Measurements from ENCODE around the gene ATP4A.

The ATP4A gene

GRCh38 chr19:35565016-35565856, 1.8 kb upstream of the ATP4A start:
- no peak for DNase-seq

DNA sequence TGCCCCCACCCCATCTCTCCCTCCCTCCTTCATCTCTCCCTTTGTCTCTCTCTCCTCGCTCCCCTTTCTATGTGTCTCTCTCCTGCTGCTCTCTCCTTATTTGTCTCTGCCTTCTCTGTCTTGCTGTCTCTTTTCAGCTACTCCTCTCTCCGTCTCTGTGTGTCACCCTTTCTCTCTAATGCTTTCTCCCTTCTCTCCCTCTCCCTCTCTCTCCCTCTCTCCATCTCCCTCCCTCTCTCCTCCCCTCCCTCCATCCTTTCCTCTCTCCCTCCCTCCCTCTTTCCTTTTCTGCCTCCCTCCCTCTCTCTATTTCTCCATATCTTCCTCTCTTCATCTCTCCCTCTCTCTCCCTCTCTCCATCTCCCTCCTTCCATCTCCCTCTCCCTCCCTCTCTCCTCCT, 682 bp downstream of the ATP4A start:
- no peak for DNase-seq

GRCh38 chr19:35562336-35562735, 1.1 kb downstream of the ATP4A start:
- DNase-seq, result no peak

- no peak for DNase-seq
Measured at GRCh38 chr19:35561436-35561835, 2.0 kb downstream of the ATP4A start.

DNA sequence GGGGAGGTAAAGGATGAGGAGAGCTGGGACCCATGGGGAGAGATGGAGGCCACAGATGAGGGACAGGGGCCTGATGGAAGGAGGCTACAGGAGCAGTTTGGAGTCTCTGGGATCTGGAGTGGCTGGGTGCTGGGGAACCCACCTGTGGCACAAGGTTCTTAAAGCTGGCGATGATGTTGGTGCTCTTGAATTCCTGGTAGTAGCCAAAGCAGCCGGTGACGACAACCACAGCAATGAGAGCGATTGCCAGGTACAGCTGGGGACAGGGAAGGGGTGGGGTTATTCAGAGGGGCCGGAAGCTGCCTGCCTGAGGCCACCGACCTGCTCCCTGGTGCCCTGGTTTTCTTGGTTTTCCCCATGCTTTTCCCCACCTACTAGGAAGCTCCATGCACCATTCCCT, 2.8 kb downstream of the ATP4A start:
- no peak for DNase-seq

- DNase-seq, result no peak
Measured at GRCh38 chr19:35560271-35560670, 3.2 kb downstream of the ATP4A start.

DNA sequence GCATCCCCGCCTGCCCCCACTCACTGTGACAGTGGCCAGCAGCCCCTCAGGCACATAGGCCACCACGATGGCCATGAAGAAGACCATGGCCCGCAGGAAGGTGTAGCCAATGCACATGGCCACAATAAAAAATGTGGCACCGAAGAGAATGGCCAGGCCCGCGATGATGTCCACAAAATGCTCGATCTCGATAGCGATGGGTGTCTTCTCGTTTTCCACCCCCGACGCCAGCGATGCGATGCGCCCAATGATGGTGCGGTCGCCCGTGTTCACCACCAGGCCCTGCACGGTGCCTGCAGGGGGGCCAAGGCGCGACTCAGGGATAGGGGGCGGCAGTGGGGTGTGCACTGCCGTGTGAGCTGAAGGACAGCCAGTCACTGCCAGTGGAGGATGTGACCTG, 3.7 kb downstream of the ATP4A start:
- DNase-seq, result no peak

DNA sequence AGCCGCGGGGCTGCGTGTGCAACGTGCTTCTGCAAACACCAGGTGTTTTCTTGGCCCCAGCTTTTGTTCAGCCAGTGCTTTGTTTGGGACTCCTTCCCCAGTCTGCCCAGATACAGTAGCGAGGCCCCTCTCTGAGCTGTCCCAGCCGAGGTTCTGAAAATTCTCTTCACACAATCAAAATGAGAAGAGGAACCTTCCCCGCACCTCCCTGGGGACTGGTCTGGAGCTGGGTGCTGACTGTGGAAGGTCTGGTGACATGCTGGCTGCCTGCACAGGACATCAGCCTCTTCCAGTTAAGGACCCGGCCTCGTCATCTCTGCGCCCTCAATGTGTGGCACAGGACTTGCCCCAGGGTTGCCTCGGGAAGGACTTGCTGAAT, 4.2 kb downstream of the ATP4A start:
- DNase-seq, result no peak

GRCh38 chr19:35558400-35559280, 4.8 kb downstream of the ATP4A start:
- DNase-seq, result no peak

- DNase-seq, result no peak
Measured at GRCh38 chr19:35557539-35558399, 5.7 kb downstream of the ATP4A start.

- DNase-seq, result no peak
Measured at GRCh38 chr19:35556846-35557538, 6.5 kb downstream of the ATP4A start.

- no peak for DNase-seq
Measured at GRCh38 chr19:35556025-35556590, 7.3 kb downstream of the ATP4A start.

- peak; percentile 27 for DNase-seq
Measured at GRCh38 chr19:35555301-35556005, 8.0 kb downstream of the ATP4A start.

- DNase-seq, result no peak
Measured at GRCh38 chr19:35554076-35554475, 9.4 kb downstream of the ATP4A start.

DNA sequence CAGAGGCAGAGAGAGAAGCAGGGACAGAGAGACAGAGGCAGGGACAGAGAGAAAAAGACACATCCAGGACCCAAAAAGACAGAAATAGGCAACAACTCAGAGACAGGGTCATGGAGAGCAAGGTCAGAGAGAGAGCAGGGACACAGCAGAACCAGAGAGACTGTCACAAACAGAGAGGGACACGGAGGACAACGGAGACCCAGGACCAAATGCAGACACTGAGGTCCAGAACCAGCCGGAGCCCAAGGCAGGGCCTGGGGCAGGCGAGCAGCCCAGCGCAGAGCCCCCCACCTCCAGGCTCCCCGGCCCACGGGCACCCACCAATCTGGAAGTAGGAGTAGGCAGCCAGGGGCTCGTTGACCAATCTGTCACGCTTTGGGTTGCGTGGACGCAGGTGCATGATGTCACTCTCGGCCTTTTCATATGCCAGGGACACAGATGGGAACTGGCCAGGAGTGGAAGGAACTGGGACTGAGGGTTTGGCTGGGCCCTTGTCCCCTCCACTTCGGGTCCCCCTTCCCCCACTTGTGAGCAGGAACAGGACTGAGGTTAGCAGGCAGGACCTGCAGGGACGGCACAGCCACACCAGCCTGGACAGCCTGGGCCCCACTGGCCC, 10.0 kb downstream of the ATP4A start:
- DNase-seq, result no peak

GRCh38 chr19:35552534-35553384, 10.7 kb downstream of the ATP4A start:
- no peak for DNase-seq

DNA sequence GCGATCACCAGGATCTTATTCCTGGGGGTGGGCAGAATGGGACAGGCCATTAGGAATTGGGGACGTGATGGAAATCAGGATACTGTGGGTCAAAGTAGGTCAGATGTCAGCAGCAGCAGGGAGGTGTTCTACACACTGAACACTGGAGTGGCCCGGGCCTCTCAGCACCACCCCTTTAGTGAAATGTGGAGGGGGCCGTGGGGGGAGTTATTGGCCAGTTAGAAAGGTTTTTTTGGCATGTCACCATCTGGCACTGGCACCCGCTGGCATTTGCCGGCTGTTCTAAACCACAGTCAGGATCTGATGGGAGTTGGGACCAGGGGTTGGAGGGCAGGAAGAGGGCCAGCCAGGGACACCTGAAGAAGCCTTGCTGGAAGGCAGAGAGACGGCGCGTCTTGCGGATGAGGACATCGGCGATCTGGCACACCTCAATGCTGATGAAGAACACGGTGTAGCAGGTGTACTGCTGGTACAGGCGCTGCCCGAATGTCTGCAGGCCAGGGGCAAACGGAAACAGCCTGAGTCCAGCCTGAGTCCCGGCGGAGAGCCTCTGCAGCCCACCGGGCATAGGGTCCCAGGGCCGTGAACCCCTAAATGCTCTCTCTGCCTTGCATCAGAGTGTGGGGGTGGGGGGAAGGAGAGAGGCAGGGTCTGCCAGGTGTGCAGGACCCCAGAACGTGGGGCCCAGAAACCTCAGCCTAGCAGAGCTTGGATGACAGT, 12.2 kb downstream of the ATP4A start:
- DNase-seq, result no peak

DNA sequence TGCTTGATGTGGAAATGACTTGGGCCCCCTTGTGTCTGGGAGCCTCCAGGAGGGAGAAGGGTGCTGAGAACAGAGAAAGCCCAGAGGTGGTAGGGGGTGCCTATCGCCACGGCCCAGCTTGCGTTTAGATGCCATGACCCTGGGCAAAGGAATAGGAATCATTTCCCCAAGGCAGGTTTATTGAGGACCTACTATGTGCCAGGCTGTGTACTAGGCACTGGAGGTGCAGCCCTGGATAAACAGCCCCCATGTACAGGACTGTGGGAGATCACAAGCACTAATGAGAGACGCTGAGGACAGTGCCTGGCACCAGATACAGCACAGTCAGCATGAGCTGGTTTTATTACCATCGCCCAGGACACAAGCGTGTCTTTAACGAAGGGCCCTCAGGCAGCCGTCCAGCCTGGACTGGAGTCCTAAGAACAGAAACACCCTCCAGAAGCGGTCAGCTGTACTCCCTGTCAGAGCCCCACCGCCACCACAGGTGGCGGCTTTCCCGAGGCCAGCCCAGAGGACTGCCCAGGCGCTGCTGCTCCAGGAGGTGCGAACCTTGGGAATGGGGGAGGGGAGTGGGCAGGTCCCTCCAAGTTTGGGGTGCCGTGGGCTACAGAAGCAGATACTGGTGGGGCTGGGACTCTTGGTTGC, 13.5 kb downstream of the ATP4A start:
- no peak for DNase-seq

Data from NCI-H748 treated with DMSO at 0.1 percent for 48 hours (cell line).